EL (cell line): ENCODE measurements around the gene SKI.
"Not testable (repeated sequence)": the region's sequence is repeated elsewhere in the genome, so short reads cannot be mapped to it uniquely, and the experiment has no call there.

Source experiments
- DNase-seq: peaks from one replicate; pipeline ENCODE4 v3.0.0-alpha.2; 2016

SKI gene

GRCh38 chr1:2279817-2280216 lies 51.7 kb downstream of the SKI start:
- no peak for DNase-seq

DNA sequence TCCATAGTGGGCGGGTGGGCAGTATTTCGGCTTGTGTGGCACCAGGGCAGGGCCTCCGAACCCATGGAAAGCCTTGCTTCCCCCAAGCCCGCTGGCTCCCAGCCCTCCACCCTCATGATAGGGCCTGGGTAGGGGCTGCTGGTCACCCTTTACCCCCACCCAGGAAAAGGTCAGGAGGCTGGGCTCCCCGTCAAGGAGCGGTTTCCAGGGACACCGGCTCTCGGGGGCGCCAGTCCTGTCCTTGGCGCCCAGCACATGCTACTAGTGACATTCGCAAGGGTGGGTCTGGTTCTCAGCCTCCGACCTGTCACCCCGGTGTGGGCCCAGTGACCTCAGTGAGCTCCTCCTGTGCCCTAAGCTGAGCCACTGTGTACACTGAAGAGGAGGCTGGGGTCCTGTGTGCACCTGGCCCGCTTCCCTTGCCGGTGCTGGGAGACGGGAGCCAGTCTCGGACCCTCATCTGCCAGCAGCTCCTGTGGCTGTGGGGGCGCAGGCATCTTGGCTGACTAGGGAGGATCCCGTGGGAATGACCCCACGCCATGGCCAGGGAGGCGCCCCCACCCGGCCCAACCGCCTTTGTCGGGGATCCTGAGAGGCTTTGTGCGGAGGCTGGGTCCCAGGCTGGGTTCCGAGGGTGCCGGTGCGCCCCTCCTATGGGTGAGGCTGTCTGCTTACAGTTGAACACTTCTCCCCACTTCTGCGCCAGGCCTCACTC lies 54.6 kb downstream of the SKI start:
- no peak for DNase-seq

DNA sequence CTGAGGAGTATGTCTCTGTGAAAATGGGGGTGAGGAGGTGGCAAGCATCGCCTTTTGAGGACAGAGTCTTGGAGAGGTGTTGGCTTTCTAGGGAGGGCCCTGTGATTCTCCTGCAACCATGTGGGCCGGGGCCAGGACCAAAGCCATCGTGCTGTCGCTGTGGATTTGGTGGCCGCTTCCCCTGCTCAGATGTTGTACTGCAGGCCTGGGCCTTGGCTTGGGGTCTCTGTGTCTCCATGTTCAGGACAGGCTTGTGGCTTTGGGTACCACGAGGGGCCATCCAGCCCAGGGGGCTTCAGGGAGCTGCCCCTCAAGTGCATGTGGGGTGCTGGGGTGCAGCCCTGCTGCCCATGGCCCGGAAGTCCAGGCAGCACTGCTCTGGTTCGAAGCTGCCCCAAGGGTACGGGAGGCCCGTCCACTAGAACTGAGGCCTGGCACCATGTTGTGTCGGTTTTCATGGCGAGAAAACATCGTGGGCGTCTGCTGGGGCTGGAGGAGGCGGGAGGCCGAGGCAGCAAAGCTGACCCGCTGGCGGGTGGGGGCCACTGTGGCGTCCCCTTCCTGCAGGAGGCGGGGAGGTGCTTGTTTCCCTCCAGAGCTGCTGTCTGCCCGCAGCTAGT lies 55.4 kb downstream of the SKI start:
- no peak for DNase-seq

DNA sequence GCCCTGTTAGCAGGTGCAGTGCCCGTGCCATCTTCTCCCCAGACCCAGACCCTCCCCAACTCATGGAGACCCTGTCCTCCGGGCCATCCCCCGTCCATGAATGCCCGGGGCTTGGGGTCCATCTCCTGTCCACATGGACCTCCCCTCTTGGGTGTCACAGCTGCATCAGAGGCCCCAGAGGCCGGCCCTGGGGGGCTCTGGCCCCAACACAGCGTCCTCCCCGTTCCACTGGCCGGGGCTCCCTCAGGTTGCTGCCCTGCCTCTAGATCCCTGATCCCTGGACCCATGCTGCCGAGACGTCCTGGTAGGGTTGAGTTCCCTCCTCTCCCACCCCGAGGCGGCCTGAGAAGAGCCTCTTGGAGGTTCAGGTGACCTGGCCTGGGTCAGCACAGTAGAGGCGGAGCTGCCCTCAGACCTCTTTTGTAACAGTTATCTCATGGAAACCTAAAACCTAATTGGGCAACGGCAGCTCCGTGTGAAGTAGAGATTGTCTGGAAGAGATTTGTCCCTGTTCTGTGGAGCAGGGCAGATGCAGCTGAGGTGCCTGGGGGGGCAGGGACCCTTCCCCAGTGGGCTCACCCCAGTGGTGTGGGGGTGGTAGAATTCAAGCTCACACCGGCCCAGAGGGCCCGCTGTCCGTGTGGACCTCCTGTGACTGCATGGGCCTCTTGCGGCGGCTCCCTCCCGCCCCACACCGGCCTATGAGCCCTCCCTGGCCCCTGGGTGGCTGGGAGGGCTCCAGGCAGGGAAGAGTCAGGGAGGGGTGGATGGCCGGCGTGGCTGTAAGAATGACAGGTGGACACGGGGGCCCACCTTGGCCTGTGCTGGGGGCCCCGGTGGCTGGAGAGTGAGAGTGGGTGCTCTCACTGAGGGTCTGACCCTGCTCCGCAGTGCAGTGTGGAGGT lies 56.1 kb downstream of the SKI start:
- DNase-seq, result no peak

GRCh38 chr1:2284932-2285331 lies 56.8 kb downstream of the SKI start:
- no peak for DNase-seq

DNA sequence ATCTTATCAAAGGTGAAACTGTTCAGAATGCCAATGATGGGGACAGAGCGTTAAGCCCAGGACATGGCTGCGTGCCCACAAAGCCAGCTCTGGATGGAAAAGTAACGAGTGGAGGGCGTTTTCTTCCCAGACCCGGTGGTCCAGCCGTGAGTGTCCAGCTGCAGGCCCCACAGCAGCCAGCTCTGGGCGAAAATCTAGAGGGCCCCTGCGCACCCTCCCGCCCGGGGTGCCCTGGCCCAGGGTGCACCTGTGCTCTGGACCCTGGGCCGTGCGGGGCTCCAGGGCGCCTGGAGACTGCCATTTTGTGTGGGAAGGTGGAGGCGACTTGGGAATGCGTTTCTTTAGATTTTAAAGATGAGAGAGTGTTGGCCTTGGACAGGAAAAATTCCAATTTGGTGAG lies 58.8 kb downstream of the SKI start:
- no peak for DNase-seq

DNA sequence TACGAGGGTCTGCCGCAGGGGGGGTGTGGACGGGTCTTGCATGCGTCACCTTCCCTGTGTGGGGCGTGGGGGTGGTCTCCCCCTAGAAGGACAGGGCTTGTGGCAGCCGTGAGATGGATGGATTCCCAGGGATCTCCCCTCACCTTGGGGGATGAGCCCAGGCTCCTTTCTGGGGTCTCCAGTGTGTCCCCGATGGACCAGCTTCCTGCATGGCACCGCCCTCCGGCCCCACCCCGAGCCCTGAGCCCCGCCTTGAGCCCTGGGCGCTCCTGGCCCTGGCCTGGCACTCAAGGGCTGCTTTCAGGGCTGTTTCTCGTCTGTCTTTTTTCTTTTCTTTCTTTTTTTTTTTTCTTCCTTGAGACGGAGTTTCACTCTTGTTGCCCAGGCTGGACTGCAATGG lies 59.5 kb downstream of the SKI start:
- no peak for DNase-seq

- DNase-seq, result no peak
These were observed 60.2 kb downstream of the SKI start for GRCh38 chr1:2288311-2288710.

GRCh38 chr1:2288816-2289536 lies 60.9 kb downstream of the SKI start:
- no peak for DNase-seq

- DNase-seq, result no peak
These were observed 61.5 kb downstream of the SKI start for GRCh38 chr1:2289607-2290006.

DNA sequence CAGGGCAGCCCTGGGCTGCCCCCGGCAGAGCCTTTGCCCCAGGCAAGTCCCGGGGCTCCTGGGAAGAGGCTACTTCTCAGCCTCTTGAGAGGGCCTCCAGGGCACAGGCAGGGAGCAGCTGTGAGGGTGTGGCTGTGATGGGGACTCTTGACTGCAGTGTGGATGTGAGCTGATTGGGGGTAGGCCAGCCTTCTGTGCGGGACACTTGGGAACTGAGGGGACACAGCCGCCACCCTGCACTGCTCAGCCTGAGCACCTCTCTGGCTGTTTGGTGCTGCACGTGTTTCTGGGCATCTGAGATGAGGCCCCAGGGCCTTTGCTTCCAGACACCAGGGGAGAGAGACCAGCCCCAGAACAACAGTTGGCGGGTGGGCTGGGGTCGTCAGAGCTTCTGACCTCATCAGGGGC lies 62.1 kb downstream of the SKI start:
- peak; percentile 58 for DNase-seq

DNA sequence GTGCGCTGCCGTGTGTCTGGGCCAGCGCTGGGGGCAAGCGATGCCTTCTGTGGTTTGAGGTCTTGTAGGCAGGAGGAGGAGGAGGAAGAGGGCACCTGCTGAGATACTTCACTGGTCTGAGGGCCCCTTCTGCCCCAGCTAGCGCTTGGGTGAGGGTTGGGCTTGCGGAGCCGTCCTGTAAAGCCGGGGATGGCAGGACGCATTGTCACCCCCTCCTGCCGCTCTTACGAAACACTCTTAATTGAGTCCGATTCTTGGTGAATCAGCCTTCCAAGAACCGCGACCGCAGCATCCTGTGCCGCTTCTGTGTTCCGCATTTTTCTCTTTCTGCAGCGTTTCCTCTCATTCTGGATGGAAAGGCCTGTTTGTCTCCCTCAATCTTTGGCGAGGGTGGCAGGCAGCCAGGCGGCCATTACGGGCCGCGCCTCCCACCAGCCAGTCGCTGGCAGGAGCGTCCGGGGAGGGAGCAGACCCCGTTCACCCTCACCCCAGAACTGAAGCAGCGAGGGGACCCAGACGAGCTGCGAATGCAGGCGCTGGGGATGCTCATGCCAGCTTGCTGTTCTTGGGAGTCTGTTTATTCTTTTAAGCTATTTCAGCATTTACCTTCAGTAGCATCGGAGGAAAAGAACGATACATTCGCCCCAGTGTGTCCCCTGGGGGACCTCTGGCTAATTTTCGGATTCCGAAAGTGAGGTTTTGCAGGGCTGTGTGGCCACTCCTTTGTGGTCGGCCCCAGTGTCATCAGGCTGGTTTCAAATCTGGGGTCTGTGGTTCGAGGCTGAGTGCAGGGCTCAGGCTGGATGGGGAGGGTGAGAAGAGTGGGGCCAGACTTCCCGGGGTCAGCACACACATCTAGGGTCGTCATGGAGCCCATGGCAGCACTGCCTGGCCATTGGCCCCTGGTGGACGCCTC lies 62.7 kb downstream of the SKI start:
- DNase-seq, result peak; percentile 99

- no peak for DNase-seq
These were observed 63.5 kb downstream of the SKI start for GRCh38 chr1:2291577-2291976.

- DNase-seq, result no peak
These were observed 64.8 kb downstream of the SKI start for GRCh38 chr1:2292725-2293450.

DNA sequence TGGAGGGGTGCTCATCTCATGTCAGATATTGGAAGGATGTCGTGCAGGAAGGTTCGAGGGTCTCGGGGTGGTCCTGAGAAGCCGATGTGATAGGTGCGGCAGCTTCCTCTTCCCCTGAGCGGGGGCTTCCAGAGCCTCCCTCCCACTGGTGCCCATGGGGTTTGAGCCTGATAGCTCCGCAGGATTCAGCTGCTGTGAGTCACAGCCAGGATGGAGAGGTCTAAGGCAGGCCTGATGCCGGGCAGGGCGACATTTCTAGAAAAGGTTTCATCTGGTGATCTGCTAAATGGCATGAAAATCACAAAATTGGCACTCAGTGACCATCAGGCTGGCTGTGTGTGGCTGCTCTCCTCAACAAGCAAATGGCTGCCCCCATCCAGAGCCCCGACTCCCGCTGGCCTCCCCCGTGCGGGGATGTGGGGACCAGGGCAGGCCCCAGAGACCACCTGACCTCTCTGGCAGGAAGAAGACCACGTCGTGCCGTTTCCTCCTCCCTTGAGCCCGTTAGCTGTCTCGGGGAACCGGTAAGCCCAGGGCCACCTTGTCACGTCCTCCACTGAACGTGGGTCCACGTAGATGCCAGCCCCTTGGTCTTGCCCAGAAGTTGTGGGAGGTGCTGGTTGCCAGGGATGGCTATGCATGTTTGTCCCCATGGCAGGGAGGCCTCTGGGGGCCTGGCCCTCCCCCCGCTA lies 66.1 kb downstream of the SKI start:
- no peak for DNase-seq

- DNase-seq, result no peak
These were observed 66.6 kb downstream of the SKI start for GRCh38 chr1:2294725-2295078.

GRCh38 chr1:2295526-2295925 lies 67.4 kb downstream of the SKI start:
- DNase-seq, result no peak

- not testable (repeated sequence) for DNase-seq
These were observed 68.1 kb downstream of the SKI start for GRCh38 chr1:2296211-2296610.

DNA sequence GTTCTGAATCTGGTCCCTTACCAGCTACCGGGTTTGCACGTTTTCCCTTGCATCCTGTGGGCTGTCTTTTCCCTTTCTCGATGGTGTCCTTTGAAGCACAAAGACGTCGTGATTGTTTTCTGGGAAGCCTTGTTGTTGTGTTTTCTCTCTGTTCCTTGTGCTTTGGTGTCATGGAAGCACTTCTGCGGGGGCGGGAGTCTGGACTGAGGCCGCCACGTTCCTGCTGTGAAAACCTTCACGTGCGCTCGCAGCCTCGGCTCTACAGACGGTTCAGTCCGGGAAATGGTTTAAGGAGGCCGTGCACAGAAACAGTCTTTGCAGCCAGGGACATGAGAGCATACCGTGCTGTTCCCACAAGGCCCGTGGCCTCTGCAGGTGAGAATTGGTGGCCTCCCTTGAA lies 68.5 kb downstream of the SKI start:
- DNase-seq, result no peak

GRCh38 chr1:2297246-2298011 lies 69.3 kb downstream of the SKI start:
- DNase-seq, result no peak
